GM12874 (cell line): ENCODE data around the gene CS.

Experiments used
- TF ChIP-seq, protein P1 (sequence below): IDR thresholded peaks from 2 replicates; pipeline ENCODE4 v1.5.1; 2011; ENCODE audit warnings: low read depth, mild to moderate bottlenecking, control low read depth, low read length, moderate library complexity; ENCODE audit not compliant: insufficient read depth

CS gene

DNA sequence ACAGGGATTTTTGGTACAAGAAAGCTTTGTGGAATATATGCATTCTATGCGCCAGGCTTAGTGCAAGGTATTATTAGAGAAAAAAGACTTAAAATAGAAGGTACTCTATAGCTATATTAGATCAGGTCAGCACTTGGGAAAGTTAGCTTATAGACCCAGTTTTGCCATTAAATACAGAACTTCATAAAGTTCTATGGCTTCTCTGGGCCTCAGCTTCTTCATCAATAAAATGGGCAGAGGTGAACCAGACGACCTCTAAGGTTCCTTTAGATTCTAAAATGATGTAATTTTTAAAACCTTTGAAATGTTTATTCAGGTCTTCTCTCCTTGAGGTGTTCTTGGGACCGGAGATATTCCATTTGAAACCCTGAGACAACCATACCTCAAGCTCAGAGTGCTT lies 8.6 kb upstream of the CS start:
- TF ChIP-seq, protein P1, sequence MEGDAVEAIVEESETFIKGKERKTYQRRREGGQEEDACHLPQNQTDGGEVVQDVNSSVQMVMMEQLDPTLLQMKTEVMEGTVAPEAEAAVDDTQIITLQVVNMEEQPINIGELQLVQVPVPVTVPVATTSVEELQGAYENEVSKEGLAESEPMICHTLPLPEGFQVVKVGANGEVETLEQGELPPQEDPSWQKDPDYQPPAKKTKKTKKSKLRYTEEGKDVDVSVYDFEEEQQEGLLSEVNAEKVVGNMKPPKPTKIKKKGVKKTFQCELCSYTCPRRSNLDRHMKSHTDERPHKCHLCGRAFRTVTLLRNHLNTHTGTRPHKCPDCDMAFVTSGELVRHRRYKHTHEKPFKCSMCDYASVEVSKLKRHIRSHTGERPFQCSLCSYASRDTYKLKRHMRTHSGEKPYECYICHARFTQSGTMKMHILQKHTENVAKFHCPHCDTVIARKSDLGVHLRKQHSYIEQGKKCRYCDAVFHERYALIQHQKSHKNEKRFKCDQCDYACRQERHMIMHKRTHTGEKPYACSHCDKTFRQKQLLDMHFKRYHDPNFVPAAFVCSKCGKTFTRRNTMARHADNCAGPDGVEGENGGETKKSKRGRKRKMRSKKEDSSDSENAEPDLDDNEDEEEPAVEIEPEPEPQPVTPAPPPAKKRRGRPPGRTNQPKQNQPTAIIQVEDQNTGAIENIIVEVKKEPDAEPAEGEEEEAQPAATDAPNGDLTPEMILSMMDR: no peak

DNA sequence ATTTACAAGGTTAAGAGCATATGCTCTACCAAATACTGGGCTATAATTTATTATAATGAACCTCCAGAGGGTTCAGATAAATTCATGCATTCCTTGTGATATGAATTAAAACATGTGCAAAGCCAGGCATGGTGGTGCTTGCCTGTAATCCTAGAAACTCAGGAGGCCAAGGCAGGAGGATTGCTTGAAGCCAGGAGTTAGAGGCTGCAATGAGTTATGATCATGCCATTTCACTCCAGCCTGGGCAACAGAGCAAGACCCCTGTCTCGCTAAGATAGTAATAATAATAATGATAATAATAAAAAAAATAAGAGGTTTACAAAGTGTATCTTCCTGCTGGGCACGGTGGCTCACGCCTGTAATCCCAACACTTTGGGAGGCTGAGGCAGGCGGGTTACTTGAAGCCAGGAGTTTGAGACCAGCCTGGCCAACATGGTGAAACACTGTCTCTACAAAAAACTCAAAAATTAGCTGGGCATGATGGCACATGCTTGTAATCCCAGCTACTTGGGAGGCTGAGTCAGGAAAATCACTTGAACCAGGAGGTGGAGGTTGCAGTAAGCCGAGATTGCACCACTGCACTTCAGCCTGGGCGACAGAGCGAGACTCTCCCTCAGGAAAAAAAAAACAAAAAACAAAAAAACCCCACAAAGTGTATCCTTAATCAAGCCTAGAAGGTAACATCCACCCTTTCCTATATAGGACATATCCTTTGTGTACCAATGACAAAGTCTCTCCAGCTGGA lies 7.3 kb upstream of the CS start:
- TF ChIP-seq, protein P1: no peak

DNA sequence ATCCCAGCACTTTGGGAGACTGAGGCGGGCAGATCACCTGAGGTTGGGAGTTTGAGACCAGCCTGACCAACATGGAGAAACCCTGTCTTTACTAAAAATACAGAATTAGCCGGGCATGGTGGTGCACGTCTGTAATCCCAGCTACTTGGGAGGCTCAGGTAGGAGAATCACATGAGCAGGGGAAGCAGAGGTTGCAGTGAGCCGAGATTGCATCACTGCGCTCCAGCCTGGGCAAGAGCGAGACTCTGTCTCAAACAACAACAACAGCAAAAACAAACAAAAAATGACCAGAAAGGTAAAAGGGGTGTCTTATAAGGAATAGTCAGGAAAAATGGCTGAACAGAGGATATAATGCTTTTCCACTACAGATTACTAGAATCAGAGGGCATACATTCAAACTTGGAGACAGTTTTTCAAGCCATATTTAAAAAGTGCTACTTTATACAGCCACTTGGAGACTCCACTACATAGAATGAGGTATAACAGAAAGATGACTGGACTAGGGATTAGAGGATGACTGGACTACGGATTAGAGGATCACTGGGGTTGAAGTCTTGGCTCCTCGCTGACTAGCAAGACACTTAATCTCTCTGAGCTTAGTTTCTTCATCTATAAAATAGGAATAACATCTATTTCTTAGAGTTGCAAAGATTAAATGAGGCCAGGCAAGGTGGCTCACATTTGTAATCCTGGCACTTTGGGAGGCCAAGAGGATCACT lies 4.9 kb upstream of the CS start:
- TF ChIP-seq, protein P1: no peak

DNA sequence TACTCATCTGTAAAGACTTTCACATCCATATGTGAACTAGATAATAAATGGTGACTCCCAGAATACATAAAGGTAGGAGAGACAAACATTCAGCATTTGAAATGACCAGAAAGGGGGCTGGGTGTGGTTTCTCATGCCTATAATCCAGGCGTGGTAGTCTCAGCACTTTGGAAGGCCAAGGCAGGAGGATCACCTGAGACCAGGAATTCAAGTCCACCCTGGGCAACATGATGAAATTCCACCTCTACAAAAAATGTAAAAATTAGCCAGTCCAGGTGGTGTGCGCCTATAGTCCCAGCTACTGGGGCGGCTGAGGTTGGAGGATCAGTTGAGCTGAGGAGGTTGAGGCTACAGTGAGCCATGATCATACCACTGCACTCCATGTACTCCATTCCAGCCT lies 4.1 kb upstream of the CS start:
- TF ChIP-seq, protein P1: no peak

- TF ChIP-seq, protein P1: no peak
Measured at GRCh38 chr12:56300644-56301464, 724 bp upstream of the CS start.

DNA sequence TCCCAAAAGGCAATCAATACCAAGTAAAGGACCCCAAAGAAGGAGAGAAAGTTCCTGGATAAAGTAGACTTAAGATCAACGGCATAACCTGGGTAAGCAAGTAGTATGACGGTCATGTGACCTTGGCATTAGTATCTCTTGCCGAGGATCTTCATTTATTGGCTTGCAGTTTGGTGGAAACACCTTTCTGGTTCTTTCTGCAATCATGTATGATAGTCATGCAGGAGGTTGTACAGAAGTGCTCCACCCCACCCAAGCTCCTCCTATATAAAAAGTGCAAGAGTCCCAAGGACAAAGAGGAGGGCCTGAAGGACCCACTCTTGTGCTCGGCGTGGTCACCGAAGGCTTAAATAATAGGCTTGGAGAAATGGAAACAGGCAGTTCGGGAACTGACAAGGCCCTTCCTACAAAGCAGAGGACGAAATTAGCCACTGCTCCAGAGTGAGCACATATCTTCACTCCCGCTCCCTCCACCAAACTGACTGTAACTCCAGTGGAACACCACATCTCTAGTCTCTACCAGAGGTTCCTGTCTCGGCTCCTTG lies 750 bp downstream of the CS start:
- TF ChIP-seq, protein P1: no peak

DNA sequence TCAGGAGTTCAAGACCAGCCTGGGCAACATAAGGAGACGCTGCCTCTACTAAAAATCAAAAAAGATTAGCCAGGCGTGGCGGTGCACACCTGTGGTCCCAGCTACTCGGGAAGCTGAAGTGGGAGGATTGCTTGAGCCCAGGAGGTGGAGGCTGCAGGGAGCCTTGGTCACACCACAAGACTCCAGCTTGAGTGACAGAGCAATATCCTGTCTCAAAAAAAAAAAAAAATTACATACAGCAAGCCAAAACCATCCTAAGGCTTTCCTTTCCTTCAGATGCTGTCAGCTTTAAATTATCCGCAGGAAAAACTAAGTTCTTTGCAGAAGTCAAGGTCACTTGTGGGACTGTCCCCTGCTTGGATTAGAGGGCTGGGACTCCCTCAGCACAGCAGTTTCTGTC lies 1.3 kb downstream of the CS start:
- TF ChIP-seq, protein P1: no peak
